Activated CD4-positive, alpha-beta T cell treated with anti-CD3 and anti-CD28 coated beads, Interleukin-2, amount 50 U/mL, for 24 hours (primary cell): Measurements from ENCODE around the gene CNTNAP4.

Experiments
- DNase-seq, 2 donors: peaks; one replicate each; pipeline ENCODE4 v3.0.0-alpha.2; 2020; ENCODE audit warnings: low read depth in 1 of 2, low spot score in 1 of 2

Gene CNTNAP4

GRCh38 chr16:76389126-76389525 is 111.9 kb downstream of the CNTNAP4 start:
- DNase-seq, result no peak

- DNase-seq, result no peak
These were observed 113.3 kb downstream of the CNTNAP4 start for GRCh38 chr16:76390476-76390875.

- no peak for DNase-seq
These were observed 119.8 kb downstream of the CNTNAP4 start for GRCh38 chr16:76396977-76397376.

- DNase-seq, result no peak
These were observed 132.5 kb downstream of the CNTNAP4 start for GRCh38 chr16:76409706-76410105.

- DNase-seq, result no peak
These were observed 144.4 kb downstream of the CNTNAP4 start for GRCh38 chr16:76421571-76421970.

- DNase-seq, result no peak
These were observed 151.7 kb downstream of the CNTNAP4 start for GRCh38 chr16:76428858-76429257.

GRCh38 chr16:76441391-76441790 is 164.2 kb downstream of the CNTNAP4 start:
- no peak for DNase-seq

- no peak for DNase-seq
These were observed 164.7 kb downstream of the CNTNAP4 start for GRCh38 chr16:76441876-76442275.

GRCh38 chr16:76443973-76444372 is 166.8 kb downstream of the CNTNAP4 start:
- no peak for DNase-seq

- no peak for DNase-seq
These were observed 167.6 kb downstream of the CNTNAP4 start for GRCh38 chr16:76444832-76445231.

GRCh38 chr16:76445815-76446214 is 168.6 kb downstream of the CNTNAP4 start:
- no peak for DNase-seq

- no peak for DNase-seq
These were observed 169.1 kb downstream of the CNTNAP4 start for GRCh38 chr16:76446251-76446650.

- no peak for DNase-seq
These were observed 173.7 kb downstream of the CNTNAP4 start for GRCh38 chr16:76450890-76451289.

- no peak for DNase-seq
These were observed 178.1 kb downstream of the CNTNAP4 start for GRCh38 chr16:76455257-76455656.

- no peak for DNase-seq
These were observed 178.8 kb downstream of the CNTNAP4 start for GRCh38 chr16:76456016-76456415.

- no peak for DNase-seq
These were observed 181.9 kb downstream of the CNTNAP4 start for GRCh38 chr16:76459111-76459510.

GRCh38 chr16:76461836-76462235 is 184.6 kb downstream of the CNTNAP4 start:
- no peak for DNase-seq

- DNase-seq, result no peak
These were observed 187.9 kb downstream of the CNTNAP4 start for GRCh38 chr16:76464955-76465620.

GRCh38 chr16:76466871-76467270 is 189.7 kb downstream of the CNTNAP4 start:
- DNase-seq, result no peak

- DNase-seq, result no peak
These were observed 196.8 kb downstream of the CNTNAP4 start for GRCh38 chr16:76474048-76474447.

GRCh38 chr16:76478105-76478504 is 200.9 kb downstream of the CNTNAP4 start:
- DNase-seq, result no peak

- DNase-seq, result no peak
These were observed 206.2 kb downstream of the CNTNAP4 start for GRCh38 chr16:76483307-76483909.

GRCh38 chr16:76484020-76484419 is 206.8 kb downstream of the CNTNAP4 start:
- DNase-seq, result no peak
